ENCODE measurements around the gene ROR2. TPM values are rescaled to one million over a fixed set of nuclear protein-coding genes. Genes with fewer than 3 reads are reported as not detected.
"Not testable (repeated sequence)": the region's sequence is repeated elsewhere in the genome, so short reads cannot be mapped to it uniquely, and the experiment has no call there.

ROR2 gene
- total RNA-seq, 1 experiment from 2014 or later, result not detected

- no peak for DNase-seq (ENCODE audit: low read depth)
Observed at GRCh38 chr9:91578911-91579310, 371.1 kb downstream of the ROR2 start.

GRCh38 chr9:91577633-91578061 lies 372.4 kb downstream of the ROR2 start:
- no peak for DNase-seq (ENCODE audit: low read depth)

- DNase-seq (ENCODE audit: low read depth), result no peak
Observed at GRCh38 chr9:91572811-91573210, 377.2 kb downstream of the ROR2 start.

- peak; percentile 2 for DNase-seq (ENCODE audit: low read depth)
Observed at GRCh38 chr9:91572044-91572443, 378.0 kb downstream of the ROR2 start.

GRCh38 chr9:91571036-91571435 lies 379.0 kb downstream of the ROR2 start:
- DNase-seq (ENCODE audit: low read depth), result no peak

- no peak for DNase-seq (ENCODE audit: low read depth)
Observed at GRCh38 chr9:91567642-91568274, 382.3 kb downstream of the ROR2 start.

- no peak for DNase-seq (ENCODE audit: low read depth)
Observed at GRCh38 chr9:91564081-91564670, 385.9 kb downstream of the ROR2 start.

GRCh38 chr9:91562416-91562815 lies 387.6 kb downstream of the ROR2 start:
- DNase-seq (ENCODE audit: low read depth), result no peak

GRCh38 chr9:91560301-91560700 lies 389.7 kb downstream of the ROR2 start:
- no peak for DNase-seq (ENCODE audit: low read depth)

GRCh38 chr9:91558879-91559278 lies 391.1 kb downstream of the ROR2 start:
- peak; percentile 17 for DNase-seq (ENCODE audit: low read depth)

- no peak for DNase-seq (ENCODE audit: low read depth)
Observed at GRCh38 chr9:91558395-91558794, 391.6 kb downstream of the ROR2 start.

GRCh38 chr9:91557327-91557726 lies 392.7 kb downstream of the ROR2 start:
- DNase-seq (ENCODE audit: low read depth), result no peak

GRCh38 chr9:91555132-91555531 lies 394.9 kb downstream of the ROR2 start:
- DNase-seq (ENCODE audit: low read depth), result peak; percentile 14

- no peak for DNase-seq (ENCODE audit: low read depth)
Observed at GRCh38 chr9:91549177-91549576, 400.9 kb downstream of the ROR2 start.

- no peak for DNase-seq (ENCODE audit: low read depth)
Observed at GRCh38 chr9:91547081-91547480, 402.9 kb downstream of the ROR2 start.

GRCh38 chr9:91546574-91546973 lies 403.5 kb downstream of the ROR2 start:
- peak; percentile 8 for DNase-seq (ENCODE audit: low read depth)

- DNase-seq (ENCODE audit: low read depth), result no peak
Observed at GRCh38 chr9:91541734-91542133, 408.3 kb downstream of the ROR2 start.

GRCh38 chr9:91540506-91540905 lies 409.5 kb downstream of the ROR2 start:
- not testable (repeated sequence) for DNase-seq (ENCODE audit: low read depth)

GRCh38 chr9:91536211-91536691 lies 413.8 kb downstream of the ROR2 start:
- peak; percentile 26 for DNase-seq (ENCODE audit: low read depth)

GRCh38 chr9:91534374-91534773 lies 415.7 kb downstream of the ROR2 start:
- no peak for DNase-seq (ENCODE audit: low read depth)

- no peak for DNase-seq (ENCODE audit: low read depth)
Observed at GRCh38 chr9:91533382-91533781, 416.6 kb downstream of the ROR2 start.

GRCh38 chr9:91532325-91532724 lies 417.7 kb downstream of the ROR2 start:
- DNase-seq (ENCODE audit: low read depth), result peak; percentile 11

- no peak for DNase-seq (ENCODE audit: low read depth)
Observed at GRCh38 chr9:91530829-91531228, 419.2 kb downstream of the ROR2 start.
